Measurements from ENCODE around the gene DNAJA3. TPM values are rescaled to one million over a fixed set of nuclear protein-coding genes. Genes with fewer than 3 reads are reported as not detected.

Gene DNAJA3
- polyA plus RNA-seq, 1 experiment, result 32.1 TPM

GRCh38 chr16:4426722-4427372 lies 1.2 kb downstream of the DNAJA3 start:
- DNase-seq (ENCODE audit: low read depth, low spot score), result no peak
- TF ChIP-seq CTCF (IDR thresholded peaks at IDR 0.05; ENCODE audit: low read depth, low read length), result no peak
- CTCF ChIA-PET, result interaction anchor here (0.7 to 1.1 kb wide), 3 partner anchors 24 to 191 kb away, joined by 3 to 9 read pairs (median 3); no protein-coding TSS in a partner anchor
- peak overlapping the region; percentile 76 for H3K4me3 ChIP-seq (ENCODE audit: low read depth, low read length)
- H3K9me3 ChIP-seq (ENCODE audit: control insufficient read depth, insufficient read depth, low read length), result peaks cover 3% of the 10 kb centered on the region; the same call in 1 of the 2 replicates
- H3K27ac ChIP-seq (ENCODE audit: low read depth, low read length), result no peak overlapping the region
- H3K27me3 ChIP-seq (ENCODE audit: control insufficient read depth, insufficient read depth, low read length), result no peaks in the 10 kb centered on the region
- POLR2A ChIA-PET, result no interaction called here

GRCh38 chr16:4428500-4428899 lies 2.8 kb downstream of the DNAJA3 start:
- no peak for TF ChIP-seq CTCF (IDR thresholded peaks at IDR 0.05; ENCODE audit: low read depth, low read length)
- Histone ChIP-seq H3K4me3 (ENCODE audit: low read depth, low read length) (no peak overlapping the region), H3K9me3 (ENCODE audit: control insufficient read depth, insufficient read depth, low read length) (peaks cover 3% of the 10 kb centered on the region; the same call in 1 of the 2 replicates), H3K27ac (ENCODE audit: low read depth, low read length) (no peak overlapping the region), H3K27me3 (ENCODE audit: control insufficient read depth, insufficient read depth, low read length) (no peaks in the 10 kb centered on the region)
- CTCF ChIA-PET, result no interaction called here
- POLR2A ChIA-PET, result no interaction called here
- no peak for DNase-seq (ENCODE audit: low read depth, low spot score)

DNA sequence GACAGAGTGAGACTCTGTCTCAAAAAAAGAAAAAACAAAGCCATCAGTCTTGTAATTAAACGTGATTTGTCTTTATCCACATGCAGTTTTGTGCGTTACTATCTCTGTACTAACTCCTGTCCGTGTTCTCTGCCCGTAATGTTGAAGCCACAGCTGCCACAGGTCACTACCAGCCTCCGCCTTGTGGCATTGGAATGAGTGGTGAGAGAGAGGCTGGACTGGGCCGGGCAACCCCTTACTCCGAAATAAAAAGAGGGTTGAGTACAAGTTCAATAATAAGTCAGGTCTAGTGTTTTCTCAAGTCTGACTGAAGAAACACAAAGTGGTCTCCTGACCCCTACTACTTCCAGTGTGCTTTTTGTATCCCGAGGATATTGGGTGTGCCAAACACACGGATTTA lies 5.4 kb downstream of the DNAJA3 start:
- no peak for TF ChIP-seq CTCF (IDR thresholded peaks at IDR 0.05; ENCODE audit: low read depth, low read length)
- no peak overlapping the region for H3K27ac ChIP-seq (ENCODE audit: low read depth, low read length)
- H3K4me3 ChIP-seq (ENCODE audit: low read depth, low read length), result no peak overlapping the region
- H3K27me3 ChIP-seq (ENCODE audit: control insufficient read depth, insufficient read depth, low read length), result no peaks in the 10 kb centered on the region
- ChIA-PET CTCF (no interaction called here), POLR2A (no interaction called here)
- no peak for DNase-seq (ENCODE audit: low read depth, low spot score)
- peaks cover under 1% of the 10 kb centered on the region; the same call in 1 of the 2 replicates for H3K9me3 ChIP-seq (ENCODE audit: control insufficient read depth, insufficient read depth, low read length)

GRCh38 chr16:4433228-4433627 lies 7.6 kb downstream of the DNAJA3 start:
- ChIA-PET CTCF (no interaction called here), POLR2A (no interaction called here)
- DNase-seq (ENCODE audit: low read depth, low spot score), result no peak
- TF ChIP-seq CTCF (IDR thresholded peaks at IDR 0.05; ENCODE audit: low read depth, low read length), result no peak
- Histone ChIP-seq H3K4me3 (ENCODE audit: low read depth, low read length) (no peak overlapping the region), H3K9me3 (ENCODE audit: control insufficient read depth, insufficient read depth, low read length) (no peaks in the 10 kb centered on the region), H3K27ac (ENCODE audit: low read depth, low read length) (no peak overlapping the region), H3K27me3 (ENCODE audit: control insufficient read depth, insufficient read depth, low read length) (no peaks in the 10 kb centered on the region)

- no peaks in the 10 kb centered on the region for H3K9me3 ChIP-seq (ENCODE audit: control insufficient read depth, insufficient read depth, low read length)
- H3K4me3 ChIP-seq (ENCODE audit: low read depth, low read length), result no peak overlapping the region
- no peaks in the 10 kb centered on the region for H3K27me3 ChIP-seq (ENCODE audit: control insufficient read depth, insufficient read depth, low read length)
- DNase-seq (ENCODE audit: low read depth, low spot score), result no peak
- POLR2A ChIA-PET, result interaction anchor here (0.7 kb wide), 1 partner anchor 45 kb away, joined by 7 read pairs; no protein-coding TSS in a partner anchor
- CTCF ChIA-PET, result interaction anchor here (0.9 kb wide), 1 partner anchor 31 kb away, joined by 4 read pairs; no protein-coding TSS in a partner anchor
- H3K27ac ChIP-seq (ENCODE audit: low read depth, low read length), result no peak overlapping the region
- TF ChIP-seq CTCF (IDR thresholded peaks at IDR 0.05; ENCODE audit: low read depth, low read length), result no peak
Observed at GRCh38 chr16:4433914-4434787, 8.5 kb downstream of the DNAJA3 start.
